Fibroblast of lung (primary cell): Measurements from ENCODE around the gene OLFML3. TPM values are rescaled to one million over a fixed set of nuclear protein-coding genes. Genes with fewer than 3 reads are reported as not detected.

Experiments
- DNase-seq, 2 donors: peaks; one replicate each; pipeline versions ENCODE4 v3.0.0 to v3.0.0-alpha.2; 2010; ENCODE audit warnings: low read depth in 2 of 2
- H2AFZ ChIP-seq: 2 replicates; pipeline ENCODE4 v1.5.1; 2012; ENCODE audit warnings: low read length, control low read depth, inconsistent platforms
- H3K27ac ChIP-seq: 2 replicates; pipeline ENCODE4 v1.5.1; 2011; ENCODE audit warnings: low read length, control low read depth; ENCODE audit not compliant: insufficient read depth
- H3K27me3 ChIP-seq: 2 replicates; pipeline ENCODE4 v1.5.1; 2011; ENCODE audit warnings: mild to moderate bottlenecking, low read length; ENCODE audit not compliant: control insufficient read depth, insufficient read depth
- H3K36me3 ChIP-seq: 2 replicates; pipeline ENCODE4 v1.5.1; 2011; ENCODE audit warnings: low read length; ENCODE audit not compliant: control insufficient read depth, insufficient read depth
- H3K4me1 ChIP-seq: 2 replicates; pipeline ENCODE4 v1.5.1; 2011; ENCODE audit warnings: low read length; ENCODE audit not compliant: control insufficient read depth, insufficient read depth; ENCODE audit errors: extremely low read depth
- H3K4me2 ChIP-seq: 2 replicates; pipeline ENCODE4 v1.5.1; 2011; ENCODE audit warnings: low read length, control low read depth; ENCODE audit not compliant: insufficient read depth; ENCODE audit errors: extremely low read depth
- H3K4me3 ChIP-seq, 4 experiments: fragments of 200-600 bp in 1 of 4; sonication (generic) in 1 of 4; replicated peaks in 1 of 4; 2 replicates each; pipeline ENCODE4 v1.5.1; 2011 to 2016; ENCODE audit warnings: low read length in 4 of 4, low read depth in 3 of 4, mild to moderate bottlenecking in 3 of 4, control low read depth in 2 of 4, inconsistent platforms in 1 of 4, mixed read lengths in 1 of 4; ENCODE audit not compliant: insufficient read depth in 1 of 4; ENCODE audit errors: control extremely low read depth in 1 of 4
- H3K79me2 ChIP-seq: 2 replicates; pipeline ENCODE4 v1.5.1; 2012; ENCODE audit warnings: mild to moderate bottlenecking, low read length, inconsistent platforms; ENCODE audit not compliant: control insufficient read depth, insufficient read depth
- H3K9ac ChIP-seq: 2 replicates; pipeline ENCODE4 v1.5.1; 2011; ENCODE audit warnings: mild to moderate bottlenecking, low read length, control low read depth; ENCODE audit not compliant: insufficient read depth
- H3K9me3 ChIP-seq: 2 replicates; pipeline ENCODE4 v1.5.1; 2012; ENCODE audit warnings: low read depth, low read length; ENCODE audit not compliant: control insufficient read depth, insufficient read depth
- H4K20me1 ChIP-seq: 2 replicates; pipeline ENCODE4 v1.5.1; 2011; ENCODE audit warnings: low read length; ENCODE audit not compliant: control insufficient read depth, insufficient read depth; ENCODE audit errors: extremely low read depth
- EZH2 ChIP-seq: IDR thresholded peaks from 2 replicates; pipeline ENCODE4 v1.5.1; 2012; ENCODE audit warnings: low read length, control low read depth, mild to moderate bottlenecking; ENCODE audit errors: missing control alignments
- polyA plus RNA-seq, 2 donors: library from polyadenylated mRNA; depleted of rRNA in 1 of 2; stranded (reverse) in 1 of 2; unstranded in 1 of 2; fragments of >200 nt; gene quantifications; 2 replicates each; pipeline ENCODE4 v1.2.1, GENCODE V29; 2011 to 2012; ENCODE audit warnings: missing spikeins in 1 of 2
- total RNA-seq: library from RNA; depleted of rRNA; stranded (reverse); fragments of >200 nt; gene quantifications from 2 replicates; pipeline ENCODE4 v1.2.1, GENCODE V29; 2014
- TF ChIP-seq, protein P1 (sequence below), 2 donors: IDR thresholded peaks in 1 of 2; conservative IDR thresholded peaks in 1 of 2; 1 replicate in 1 of 2; 2 replicates in 1 of 2; pipeline ENCODE4 v1.5.1; 2011 to 2012; ENCODE audit warnings: low read length in 2 of 2, control low read depth in 1 of 2, inconsistent platforms in 1 of 2, low read depth in 1 of 2, mild to moderate bottlenecking in 1 of 2

Gene OLFML3
- total and polyA plus RNA-seq, 2 donors (not counting 1 experiment from before 2014, with no cell fraction given), result 68.0 to 133 TPM

DNA sequence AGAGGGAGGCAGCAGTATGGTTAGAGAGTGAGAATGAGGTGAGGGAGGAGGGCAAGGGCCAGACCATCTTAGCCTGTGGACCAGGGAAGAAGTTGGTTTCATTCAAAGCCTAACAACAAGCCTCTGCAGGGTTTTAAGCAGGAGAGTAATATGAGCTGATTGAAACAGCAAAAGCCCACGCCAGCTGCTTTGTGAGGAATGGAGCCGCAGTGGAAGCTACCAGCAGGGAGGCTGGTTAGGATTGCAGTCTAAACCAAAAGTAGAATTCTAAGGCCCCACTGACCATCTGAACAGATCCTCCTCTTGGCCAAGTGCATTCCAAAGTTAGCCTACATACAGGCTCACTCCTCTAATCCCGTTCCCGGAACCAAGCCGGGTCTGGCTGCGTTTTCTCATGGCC lies 44.8 kb downstream of the OLFML3 start:
- Histone ChIP-seq H3K9ac (no peak overlapping the region), H3K4me3 (no peak overlapping the region), H3K9me3 (no peaks in the 10 kb centered on the region), H3K27ac (no peak overlapping the region), H3K4me2 (no peak overlapping the region), H2AFZ (no peak overlapping the region), H3K36me3 (no peaks in the 10 kb centered on the region), H3K4me1 (no peaks in the 10 kb centered on the region), H3K27me3 (no peaks in the 10 kb centered on the region), H4K20me1 (no peaks in the 10 kb centered on the region), H3K79me2 (no peaks in the 10 kb centered on the region)
- TF ChIP-seq EZH2, result no peak
- TF ChIP-seq, protein P1, sequence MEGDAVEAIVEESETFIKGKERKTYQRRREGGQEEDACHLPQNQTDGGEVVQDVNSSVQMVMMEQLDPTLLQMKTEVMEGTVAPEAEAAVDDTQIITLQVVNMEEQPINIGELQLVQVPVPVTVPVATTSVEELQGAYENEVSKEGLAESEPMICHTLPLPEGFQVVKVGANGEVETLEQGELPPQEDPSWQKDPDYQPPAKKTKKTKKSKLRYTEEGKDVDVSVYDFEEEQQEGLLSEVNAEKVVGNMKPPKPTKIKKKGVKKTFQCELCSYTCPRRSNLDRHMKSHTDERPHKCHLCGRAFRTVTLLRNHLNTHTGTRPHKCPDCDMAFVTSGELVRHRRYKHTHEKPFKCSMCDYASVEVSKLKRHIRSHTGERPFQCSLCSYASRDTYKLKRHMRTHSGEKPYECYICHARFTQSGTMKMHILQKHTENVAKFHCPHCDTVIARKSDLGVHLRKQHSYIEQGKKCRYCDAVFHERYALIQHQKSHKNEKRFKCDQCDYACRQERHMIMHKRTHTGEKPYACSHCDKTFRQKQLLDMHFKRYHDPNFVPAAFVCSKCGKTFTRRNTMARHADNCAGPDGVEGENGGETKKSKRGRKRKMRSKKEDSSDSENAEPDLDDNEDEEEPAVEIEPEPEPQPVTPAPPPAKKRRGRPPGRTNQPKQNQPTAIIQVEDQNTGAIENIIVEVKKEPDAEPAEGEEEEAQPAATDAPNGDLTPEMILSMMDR (conservative IDR thresholded peaks at IDR 0.05 in 1 of 2, IDR thresholded peaks at IDR 0.05 in 1 of 2; ENCODE audit: low read depth in 1 of 2, low read length in 2 of 2), result no peak
- peak in 1 of 2 donors; percentile 13 for DNase-seq

DNA sequence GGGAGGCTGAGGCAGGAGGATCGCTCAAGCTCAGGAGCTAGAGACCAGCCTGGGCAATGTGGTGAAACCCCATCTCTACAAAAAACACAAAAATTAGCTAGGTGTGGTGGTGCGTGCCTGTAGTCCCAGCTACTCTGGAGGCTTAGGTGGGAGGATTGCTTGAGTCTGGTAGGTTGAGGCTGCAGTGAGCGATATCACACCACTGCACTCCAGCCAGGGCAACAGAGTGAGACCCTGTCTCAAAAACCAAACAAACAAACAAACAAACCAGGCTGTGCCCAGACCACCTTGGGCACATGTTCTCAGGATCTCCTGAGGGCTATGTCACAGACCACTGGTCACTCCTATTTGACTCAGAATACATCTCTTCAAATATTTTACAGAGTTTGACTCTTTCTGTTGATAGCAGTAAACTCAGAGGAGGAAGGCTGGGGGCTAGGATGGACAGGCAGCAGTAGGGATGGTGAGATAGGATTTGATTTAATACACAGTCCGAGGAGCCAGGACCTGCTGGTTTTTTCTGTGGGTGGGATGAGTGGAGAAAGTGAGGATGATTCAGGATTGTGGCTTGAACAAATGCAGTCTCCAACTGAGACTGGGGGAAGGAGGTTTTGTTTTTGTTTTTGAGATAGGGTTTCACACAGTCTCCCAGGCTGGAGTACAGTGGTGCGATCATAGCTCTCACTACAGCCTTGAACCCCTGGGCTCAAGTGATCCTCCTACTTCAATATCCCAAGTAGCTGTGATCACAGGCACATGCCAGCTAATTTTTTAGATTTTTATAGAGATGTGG lies 46.5 kb downstream of the OLFML3 start:
- no peak overlapping the region for H3K4me3 ChIP-seq
- H3K9ac ChIP-seq, result no peak overlapping the region
- no peak for TF ChIP-seq EZH2
- TF ChIP-seq, protein P1 (conservative IDR thresholded peaks at IDR 0.05 in 1 of 2, IDR thresholded peaks at IDR 0.05 in 1 of 2; ENCODE audit: low read depth in 1 of 2, low read length in 2 of 2), result no peak
- H3K27ac ChIP-seq, result no peak overlapping the region
- no peaks in the 10 kb centered on the region for H3K4me1 ChIP-seq
- no peaks in the 10 kb centered on the region for H3K79me2 ChIP-seq
- DNase-seq, result peak in 1 of 2 donors; percentile 59
- H2AFZ ChIP-seq, result no peak overlapping the region
- H3K36me3 ChIP-seq, result no peaks in the 10 kb centered on the region
- H4K20me1 ChIP-seq, result no peaks in the 10 kb centered on the region
- no peaks in the 10 kb centered on the region for H3K9me3 ChIP-seq
- H3K4me2 ChIP-seq, result no peak overlapping the region
- no peaks in the 10 kb centered on the region for H3K27me3 ChIP-seq

DNA sequence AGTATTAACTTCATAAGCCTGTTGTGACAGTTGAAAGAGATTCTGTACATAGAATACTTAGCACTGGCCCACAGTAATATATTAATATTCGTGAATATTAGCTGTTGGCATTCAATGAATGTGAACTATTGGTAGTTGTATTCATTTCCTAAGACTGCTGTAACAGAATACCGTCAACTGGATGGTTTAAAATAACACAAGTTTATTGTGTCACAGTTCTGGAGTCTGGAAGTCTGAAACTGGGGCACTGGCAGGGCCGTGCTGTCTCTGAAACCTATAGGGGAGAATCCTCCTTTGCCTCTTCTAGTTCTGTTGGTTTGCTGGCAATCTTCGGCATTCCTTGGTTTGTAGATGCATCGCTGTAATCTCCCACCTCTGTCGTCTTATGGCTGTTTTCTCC lies 47.5 kb downstream of the OLFML3 start:
- H3K36me3 ChIP-seq, result no peaks in the 10 kb centered on the region
- TF ChIP-seq, protein P1 (conservative IDR thresholded peaks at IDR 0.05 in 1 of 2, IDR thresholded peaks at IDR 0.05 in 1 of 2; ENCODE audit: low read depth in 1 of 2, low read length in 2 of 2), result no peak
- no peak for TF ChIP-seq EZH2
- no peak overlapping the region for H3K4me3 ChIP-seq
- H3K79me2 ChIP-seq, result no peaks in the 10 kb centered on the region
- H3K27me3 ChIP-seq, result no peaks in the 10 kb centered on the region
- H3K9me3 ChIP-seq, result no peaks in the 10 kb centered on the region
- no peak overlapping the region for H3K27ac ChIP-seq
- H3K4me2 ChIP-seq, result no peak overlapping the region
- no peak overlapping the region for H3K9ac ChIP-seq
- H4K20me1 ChIP-seq, result no peaks in the 10 kb centered on the region
- no peaks in the 10 kb centered on the region for H3K4me1 ChIP-seq
- no peak for DNase-seq
- H2AFZ ChIP-seq, result no peak overlapping the region

Other genes with a start within 250 kb of the OLFML3 start
- 33.4 and 36.3 TPM in 2 replicates for gene PHTF1, start 220.0 kb upstream of the OLFML3 start, total RNA-seq
- 15.4 and 16.9 TPM in 2 replicates for gene PHTF1, start 220.0 kb upstream of the OLFML3 start, polyA plus RNA-seq
- gene RSBN1, start 167.0 kb upstream of the OLFML3 start, total RNA-seq, result 8.7 and 9.4 TPM in 2 replicates
- 6.4 and 10.2 TPM in 2 replicates for gene RSBN1, start 167.0 kb upstream of the OLFML3 start, polyA plus RNA-seq
- gene PTPN22, start 107.8 kb upstream of the OLFML3 start, total RNA-seq, result 0.26 and 0.33 TPM in 2 replicates
- 0.10 and 0.11 TPM in 2 replicates for gene PTPN22, start 107.8 kb upstream of the OLFML3 start, polyA plus RNA-seq
- gene BCL2L15, start 91.9 kb upstream of the OLFML3 start, total RNA-seq, result under 0.01 TPM in 1 of 2 replicates, not detected in the other
- 0.03 and 0.19 TPM in 2 replicates for gene BCL2L15, start 91.9 kb upstream of the OLFML3 start, polyA plus RNA-seq
- 11.7 and 12.1 TPM in 2 replicates for gene AP4B1, start 74.7 kb upstream of the OLFML3 start, total RNA-seq
- gene AP4B1, start 74.7 kb upstream of the OLFML3 start, polyA plus RNA-seq, result 16.8 TPM in 2 replicates
- gene DCLRE1B, start 74.1 kb upstream of the OLFML3 start, total RNA-seq, result 0.66 and 1.0 TPM in 2 replicates
- 3.4 and 6.4 TPM in 2 replicates for gene DCLRE1B, start 74.1 kb upstream of the OLFML3 start, polyA plus RNA-seq
- gene HIPK1, start 50.1 kb upstream of the OLFML3 start, total RNA-seq, result 18.2 and 19.8 TPM in 2 replicates
- 24.5 and 28.5 TPM in 2 replicates for gene HIPK1, start 50.1 kb upstream of the OLFML3 start, polyA plus RNA-seq
- not detected in 2 replicates for gene SYT6, start 174.4 kb downstream of the OLFML3 start, total RNA-seq
- gene SYT6, start 174.4 kb downstream of the OLFML3 start, polyA plus RNA-seq, result not detected in 2 replicates